GM12891 (cell line): Measurements from ENCODE around the gene GPRC5A.

ENCODE experiments used
- POLR2A ChIP-seq: IDR thresholded peaks from 2 replicates; pipeline ENCODE4 v1.6.1; 2011; ENCODE audit warnings: low read depth, low read length, control low read depth
- POLR2AphosphoS5 ChIP-seq: IDR thresholded peaks from 2 replicates; pipeline ENCODE4 v1.6.1; 2011; ENCODE audit warnings: low read depth, low read length, control low read depth
- POU2F2 ChIP-seq: IDR thresholded peaks from 2 replicates; pipeline ENCODE4 v1.6.1; 2011; ENCODE audit warnings: low read depth, mild to moderate bottlenecking, control low read depth, low read length, moderate library complexity
- SPI1 ChIP-seq: IDR thresholded peaks from 2 replicates; pipeline ENCODE4 v1.6.1; 2011; ENCODE audit warnings: low read depth, low read length, control low read depth
- TAF1 ChIP-seq: IDR thresholded peaks from 2 replicates; pipeline ENCODE4 v1.6.1; 2011; ENCODE audit warnings: low read depth, low read length, control low read depth

GRCh38 chr12:12891080-12891880 is at the start of gene GPRC5A:
- TF ChIP-seq SPI1 (no peak), POLR2A (no peak), POLR2AphosphoS5 (no peak), TAF1 (no peak), POU2F2 (no peak)
